Measurements from ENCODE around the gene C1S.

C1S gene

DNA sequence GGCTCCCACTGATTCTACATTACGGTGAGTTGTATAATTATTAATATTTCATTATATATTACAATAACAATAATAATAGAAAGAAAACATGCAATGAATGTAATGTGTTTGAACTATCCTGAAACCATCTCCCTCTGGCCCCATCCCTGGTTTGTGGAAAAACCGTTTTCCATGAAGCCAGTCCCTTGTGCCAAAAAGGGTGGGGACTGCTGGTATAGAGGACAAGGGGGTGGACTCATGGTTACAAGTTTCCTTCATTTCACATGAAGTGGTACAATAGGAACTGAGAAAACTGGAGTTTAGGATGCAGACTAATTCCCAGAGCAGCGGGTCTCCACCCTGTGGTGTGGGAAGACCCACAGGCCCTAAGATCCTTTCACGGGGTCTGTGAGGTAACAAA lies 51.5 kb downstream of the C1S start:
- TF ChIP-seq, protein P1, sequence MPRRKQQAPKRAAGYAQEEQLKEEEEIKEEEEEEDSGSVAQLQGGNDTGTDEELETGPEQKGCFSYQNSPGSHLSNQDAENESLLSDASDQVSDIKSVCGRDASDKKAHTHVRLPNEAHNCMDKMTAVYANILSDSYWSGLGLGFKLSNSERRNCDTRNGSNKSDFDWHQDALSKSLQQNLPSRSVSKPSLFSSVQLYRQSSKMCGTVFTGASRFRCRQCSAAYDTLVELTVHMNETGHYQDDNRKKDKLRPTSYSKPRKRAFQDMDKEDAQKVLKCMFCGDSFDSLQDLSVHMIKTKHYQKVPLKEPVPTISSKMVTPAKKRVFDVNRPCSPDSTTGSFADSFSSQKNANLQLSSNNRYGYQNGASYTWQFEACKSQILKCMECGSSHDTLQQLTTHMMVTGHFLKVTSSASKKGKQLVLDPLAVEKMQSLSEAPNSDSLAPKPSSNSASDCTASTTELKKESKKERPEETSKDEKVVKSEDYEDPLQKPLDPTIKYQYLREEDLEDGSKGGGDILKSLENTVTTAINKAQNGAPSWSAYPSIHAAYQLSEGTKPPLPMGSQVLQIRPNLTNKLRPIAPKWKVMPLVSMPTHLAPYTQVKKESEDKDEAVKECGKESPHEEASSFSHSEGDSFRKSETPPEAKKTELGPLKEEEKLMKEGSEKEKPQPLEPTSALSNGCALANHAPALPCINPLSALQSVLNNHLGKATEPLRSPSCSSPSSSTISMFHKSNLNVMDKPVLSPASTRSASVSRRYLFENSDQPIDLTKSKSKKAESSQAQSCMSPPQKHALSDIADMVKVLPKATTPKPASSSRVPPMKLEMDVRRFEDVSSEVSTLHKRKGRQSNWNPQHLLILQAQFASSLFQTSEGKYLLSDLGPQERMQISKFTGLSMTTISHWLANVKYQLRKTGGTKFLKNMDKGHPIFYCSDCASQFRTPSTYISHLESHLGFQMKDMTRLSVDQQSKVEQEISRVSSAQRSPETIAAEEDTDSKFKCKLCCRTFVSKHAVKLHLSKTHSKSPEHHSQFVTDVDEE (CRISPR knock-in tag; IDR thresholded peaks at IDR 0.05), result no peak
- TF ChIP-seq TOX (CRISPR knock-in tag; IDR thresholded peaks at IDR 0.05; ENCODE audit: borderline replicate concordance), result no peak
- no peak for TF ChIP-seq ZC3H10 (CRISPR knock-in tag; IDR thresholded peaks at IDR 0.05)
- TF ChIP-seq ISL1 (CRISPR knock-in tag; IDR thresholded peaks at IDR 0.05), result no peak
- no peak for TF ChIP-seq ZFP30 (CRISPR knock-in tag; IDR thresholded peaks at IDR 0.05)
- TF ChIP-seq GLIS3 (CRISPR knock-in tag; IDR thresholded peaks at IDR 0.05), result no peak
- no peak for TF ChIP-seq PPARA (CRISPR knock-in tag; IDR thresholded peaks at IDR 0.05; ENCODE audit: borderline replicate concordance)
- no peak for TF ChIP-seq SNAI2 (CRISPR knock-in tag; IDR thresholded peaks at IDR 0.05)
- no peak for TF ChIP-seq OSR1 (CRISPR knock-in tag; IDR thresholded peaks at IDR 0.05)
- TF ChIP-seq, protein P2, sequence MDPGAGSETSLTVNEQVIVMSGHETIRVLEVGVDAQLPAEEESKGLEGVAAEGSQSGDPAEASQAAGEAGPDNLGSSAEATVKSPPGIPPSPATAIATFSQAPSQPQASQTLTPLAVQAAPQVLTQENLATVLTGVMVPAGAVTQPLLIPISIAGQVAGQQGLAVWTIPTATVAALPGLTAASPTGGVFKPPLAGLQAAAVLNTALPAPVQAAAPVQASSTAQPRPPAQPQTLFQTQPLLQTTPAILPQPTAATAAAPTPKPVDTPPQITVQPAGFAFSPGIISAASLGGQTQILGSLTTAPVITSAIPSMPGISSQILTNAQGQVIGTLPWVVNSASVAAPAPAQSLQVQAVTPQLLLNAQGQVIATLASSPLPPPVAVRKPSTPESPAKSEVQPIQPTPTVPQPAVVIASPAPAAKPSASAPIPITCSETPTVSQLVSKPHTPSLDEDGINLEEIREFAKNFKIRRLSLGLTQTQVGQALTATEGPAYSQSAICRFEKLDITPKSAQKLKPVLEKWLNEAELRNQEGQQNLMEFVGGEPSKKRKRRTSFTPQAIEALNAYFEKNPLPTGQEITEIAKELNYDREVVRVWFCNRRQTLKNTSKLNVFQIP (CRISPR knock-in tag; IDR thresholded peaks at IDR 0.05; ENCODE audit: borderline replicate concordance, low read depth), result no peak
- no peak for TF ChIP-seq CSDC2 (CRISPR knock-in tag; IDR thresholded peaks at IDR 0.05)
- TF ChIP-seq TCF4 (CRISPR knock-in tag; IDR thresholded peaks at IDR 0.05; ENCODE audit: borderline replicate concordance), result no peak
- no peak for TF ChIP-seq ZNF8 (CRISPR knock-in tag; IDR thresholded peaks at IDR 0.05)
- TF ChIP-seq, protein P3, sequence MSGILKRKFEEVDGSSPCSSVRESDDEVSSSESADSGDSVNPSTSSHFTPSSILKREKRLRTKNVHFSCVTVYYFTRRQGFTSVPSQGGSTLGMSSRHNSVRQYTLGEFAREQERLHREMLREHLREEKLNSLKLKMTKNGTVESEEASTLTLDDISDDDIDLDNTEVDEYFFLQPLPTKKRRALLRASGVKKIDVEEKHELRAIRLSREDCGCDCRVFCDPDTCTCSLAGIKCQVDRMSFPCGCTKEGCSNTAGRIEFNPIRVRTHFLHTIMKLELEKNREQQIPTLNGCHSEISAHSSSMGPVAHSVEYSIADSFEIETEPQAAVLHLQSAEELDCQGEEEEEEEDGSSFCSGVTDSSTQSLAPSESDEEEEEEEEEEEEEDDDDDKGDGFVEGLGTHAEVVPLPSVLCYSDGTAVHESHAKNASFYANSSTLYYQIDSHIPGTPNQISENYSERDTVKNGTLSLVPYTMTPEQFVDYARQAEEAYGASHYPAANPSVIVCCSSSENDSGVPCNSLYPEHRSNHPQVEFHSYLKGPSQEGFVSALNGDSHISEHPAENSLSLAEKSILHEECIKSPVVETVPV (CRISPR knock-in tag; IDR thresholded peaks at IDR 0.05), result no peak
- TF ChIP-seq, protein P4, sequence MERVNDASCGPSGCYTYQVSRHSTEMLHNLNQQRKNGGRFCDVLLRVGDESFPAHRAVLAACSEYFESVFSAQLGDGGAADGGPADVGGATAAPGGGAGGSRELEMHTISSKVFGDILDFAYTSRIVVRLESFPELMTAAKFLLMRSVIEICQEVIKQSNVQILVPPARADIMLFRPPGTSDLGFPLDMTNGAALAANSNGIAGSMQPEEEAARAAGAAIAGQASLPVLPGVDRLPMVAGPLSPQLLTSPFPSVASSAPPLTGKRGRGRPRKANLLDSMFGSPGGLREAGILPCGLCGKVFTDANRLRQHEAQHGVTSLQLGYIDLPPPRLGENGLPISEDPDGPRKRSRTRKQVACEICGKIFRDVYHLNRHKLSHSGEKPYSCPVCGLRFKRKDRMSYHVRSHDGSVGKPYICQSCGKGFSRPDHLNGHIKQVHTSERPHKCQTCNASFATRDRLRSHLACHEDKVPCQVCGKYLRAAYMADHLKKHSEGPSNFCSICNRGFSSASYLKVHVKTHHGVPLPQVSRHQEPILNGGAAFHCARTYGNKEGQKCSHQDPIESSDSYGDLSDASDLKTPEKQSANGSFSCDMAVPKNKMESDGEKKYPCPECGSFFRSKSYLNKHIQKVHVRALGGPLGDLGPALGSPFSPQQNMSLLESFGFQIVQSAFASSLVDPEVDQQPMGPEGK (CRISPR knock-in tag; IDR thresholded peaks at IDR 0.05; ENCODE audit: borderline replicate concordance), result no peak
- no peak for ATAC-seq

DNA sequence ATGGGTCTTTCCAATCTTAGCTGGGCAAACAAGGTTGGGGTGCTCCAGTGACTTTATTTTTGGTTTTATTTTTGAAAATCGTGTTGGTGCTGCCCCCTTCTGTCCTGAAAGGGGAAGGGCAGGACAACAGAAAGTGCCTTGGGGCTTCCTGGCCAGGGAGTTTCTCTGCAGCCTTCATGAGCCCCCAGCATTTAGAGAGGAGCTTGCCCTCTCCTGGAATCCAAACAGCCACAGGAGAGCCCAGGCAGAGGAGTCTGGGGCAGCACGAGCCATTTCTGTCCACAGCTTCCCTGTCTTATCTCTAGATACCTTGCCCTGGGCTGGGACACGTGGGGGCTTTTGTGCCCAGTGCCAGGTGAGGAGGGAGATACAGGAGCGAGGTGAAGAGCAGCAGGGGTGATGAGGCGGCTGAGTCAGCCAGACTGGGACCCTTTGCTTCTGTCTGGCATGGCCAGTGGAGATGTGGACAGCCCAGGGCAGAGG lies 52.9 kb downstream of the C1S start:
- TF ChIP-seq, protein P3 (CRISPR knock-in tag; IDR thresholded peaks at IDR 0.05), result no peak
- TF ChIP-seq, protein P1 (CRISPR knock-in tag; IDR thresholded peaks at IDR 0.05), result no peak
- TF ChIP-seq ISL1 (CRISPR knock-in tag; IDR thresholded peaks at IDR 0.05) (no peak), ESRRG (CRISPR knock-in tag; IDR thresholded peaks at IDR 0.05) (no peak), ARNTL (CRISPR knock-in tag; IDR thresholded peaks at IDR 0.05; ENCODE audit: borderline replicate concordance, low read depth) (no peak), OSR1 (CRISPR knock-in tag; IDR thresholded peaks at IDR 0.05) (no peak), BACH2 (CRISPR knock-in tag; IDR thresholded peaks at IDR 0.05; ENCODE audit: borderline replicate concordance) (no peak), ZNF70 (CRISPR knock-in tag; IDR thresholded peaks at IDR 0.05) (no peak), TCF4 (CRISPR knock-in tag; IDR thresholded peaks at IDR 0.05; ENCODE audit: borderline replicate concordance) (no peak), CSDC2 (CRISPR knock-in tag; IDR thresholded peaks at IDR 0.05) (no peak), TOX (CRISPR knock-in tag; IDR thresholded peaks at IDR 0.05; ENCODE audit: borderline replicate concordance) (no peak), SNAI2 (CRISPR knock-in tag; IDR thresholded peaks at IDR 0.05) (no peak), ZNF8 (CRISPR knock-in tag; IDR thresholded peaks at IDR 0.05) (no peak)
- TF ChIP-seq, protein P2 (CRISPR knock-in tag; IDR thresholded peaks at IDR 0.05; ENCODE audit: borderline replicate concordance, low read depth), result no peak
- TF ChIP-seq, protein P4 (CRISPR knock-in tag; IDR thresholded peaks at IDR 0.05; ENCODE audit: borderline replicate concordance), result no peak
- peak; percentile 35 for ATAC-seq

Measured in SK-N-SH treated with all-trans-retinoic acid at 6 μM for 48 hours (cell line).